ENCODE results near the gene TOX4.

DNA sequence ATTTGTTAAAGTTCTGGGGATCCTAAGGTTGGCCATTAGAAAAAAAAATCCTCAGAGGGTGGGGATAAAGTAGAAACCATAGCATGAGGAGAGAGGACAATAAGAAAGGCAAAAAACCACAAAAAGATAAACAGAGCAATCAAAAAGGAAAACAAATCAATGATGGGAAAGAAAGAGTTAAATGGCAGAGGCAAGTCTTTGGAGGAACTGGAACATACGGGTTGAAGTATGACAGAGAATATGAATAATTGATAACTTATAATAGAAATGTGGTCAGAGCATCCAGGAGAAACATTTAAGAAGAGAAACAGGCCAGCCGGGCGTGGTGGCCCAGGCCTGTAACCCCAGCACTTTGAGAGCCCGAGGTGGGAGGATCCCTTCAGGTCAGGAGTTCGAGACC is 67.0 kb downstream of the TOX4 start:
- TF ChIP-seq, protein P1, sequence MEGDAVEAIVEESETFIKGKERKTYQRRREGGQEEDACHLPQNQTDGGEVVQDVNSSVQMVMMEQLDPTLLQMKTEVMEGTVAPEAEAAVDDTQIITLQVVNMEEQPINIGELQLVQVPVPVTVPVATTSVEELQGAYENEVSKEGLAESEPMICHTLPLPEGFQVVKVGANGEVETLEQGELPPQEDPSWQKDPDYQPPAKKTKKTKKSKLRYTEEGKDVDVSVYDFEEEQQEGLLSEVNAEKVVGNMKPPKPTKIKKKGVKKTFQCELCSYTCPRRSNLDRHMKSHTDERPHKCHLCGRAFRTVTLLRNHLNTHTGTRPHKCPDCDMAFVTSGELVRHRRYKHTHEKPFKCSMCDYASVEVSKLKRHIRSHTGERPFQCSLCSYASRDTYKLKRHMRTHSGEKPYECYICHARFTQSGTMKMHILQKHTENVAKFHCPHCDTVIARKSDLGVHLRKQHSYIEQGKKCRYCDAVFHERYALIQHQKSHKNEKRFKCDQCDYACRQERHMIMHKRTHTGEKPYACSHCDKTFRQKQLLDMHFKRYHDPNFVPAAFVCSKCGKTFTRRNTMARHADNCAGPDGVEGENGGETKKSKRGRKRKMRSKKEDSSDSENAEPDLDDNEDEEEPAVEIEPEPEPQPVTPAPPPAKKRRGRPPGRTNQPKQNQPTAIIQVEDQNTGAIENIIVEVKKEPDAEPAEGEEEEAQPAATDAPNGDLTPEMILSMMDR (IDR thresholded peaks at IDR 0.05) = no peak
- TF ChIP-seq POLR2A (IDR thresholded peaks at IDR 0.05) = no peak
